Osteoblast (primary cell): ENCODE data around the gene ZSCAN9. TPM values are rescaled to one million over a fixed set of nuclear protein-coding genes. Genes with fewer than 3 reads are reported as not detected.

ENCODE experiments used
- DNase-seq: peaks from one replicate; pipeline ENCODE4 v3.0.0; 2011; ENCODE audit warnings: low spot score, mixed read lengths; ENCODE audit not compliant: insufficient read length; ENCODE audit errors: missing footprints
- H2AFZ ChIP-seq: 2 replicates; pipeline ENCODE4 v1.6.0; 2011; ENCODE audit warnings: mild to moderate bottlenecking, low read length
- H3K27ac ChIP-seq: 2 replicates; pipeline ENCODE4 v1.5.1; 2011; ENCODE audit warnings: mild to moderate bottlenecking, low read depth, low read length, moderate library complexity
- H3K27me3 ChIP-seq: 2 replicates; pipeline ENCODE4 v1.6.0; 2012; ENCODE audit warnings: mild to moderate bottlenecking, control low read depth, inconsistent platforms, low read length, moderate library complexity; ENCODE audit not compliant: insufficient read depth
- H3K36me3 ChIP-seq: 2 replicates; pipeline ENCODE4 v1.5.1; 2011; ENCODE audit warnings: mild to moderate bottlenecking, low read length, control low read depth, moderate library complexity; ENCODE audit not compliant: insufficient read depth
- H3K4me1 ChIP-seq: 2 replicates; pipeline ENCODE4 v1.5.1; 2011; ENCODE audit warnings: mild to moderate bottlenecking, low read length, control low read depth, moderate library complexity; ENCODE audit not compliant: insufficient read depth
- H3K4me2 ChIP-seq: 2 replicates; pipeline ENCODE4 v1.6.0; 2011; ENCODE audit warnings: mild to moderate bottlenecking, low read length; ENCODE audit not compliant: insufficient read depth
- H3K4me3 ChIP-seq: fragments of 200-600 bp; sonication (generic); 3 replicates; pipeline ENCODE4 v1.5.1; 2012; ENCODE audit warnings: mild to moderate bottlenecking, low read length, inconsistent platforms; ENCODE audit not compliant: insufficient read depth
- H3K79me2 ChIP-seq: 2 replicates; pipeline ENCODE4 v1.6.0; 2012; ENCODE audit warnings: mild to moderate bottlenecking, low read length, control low read depth, inconsistent platforms; ENCODE audit not compliant: insufficient read depth
- H3K9me3 ChIP-seq: 2 replicates; pipeline ENCODE4 v1.5.1; 2011; ENCODE audit warnings: low read depth, low read length, control low read depth
- H4K20me1 ChIP-seq: 2 replicates; pipeline ENCODE4 v1.6.0; 2012; ENCODE audit warnings: mild to moderate bottlenecking, low read length, control low read depth; ENCODE audit not compliant: insufficient read depth
- CTCF ChIP-seq: IDR thresholded peaks from 2 replicates; pipeline ENCODE4 v1.5.1; 2011; ENCODE audit warnings: mild to moderate bottlenecking, low read depth, low read length, moderate library complexity; ENCODE audit errors: extremely low read depth
- total RNA-seq: library from RNA; depleted of rRNA; stranded (reverse); fragments of >200 nt; gene quantifications from 2 replicates; pipeline ENCODE4 v1.2.3, GENCODE V29; 2012

ZSCAN9 gene
- total RNA-seq, 1 donor = 10.9 TPM

DNA sequence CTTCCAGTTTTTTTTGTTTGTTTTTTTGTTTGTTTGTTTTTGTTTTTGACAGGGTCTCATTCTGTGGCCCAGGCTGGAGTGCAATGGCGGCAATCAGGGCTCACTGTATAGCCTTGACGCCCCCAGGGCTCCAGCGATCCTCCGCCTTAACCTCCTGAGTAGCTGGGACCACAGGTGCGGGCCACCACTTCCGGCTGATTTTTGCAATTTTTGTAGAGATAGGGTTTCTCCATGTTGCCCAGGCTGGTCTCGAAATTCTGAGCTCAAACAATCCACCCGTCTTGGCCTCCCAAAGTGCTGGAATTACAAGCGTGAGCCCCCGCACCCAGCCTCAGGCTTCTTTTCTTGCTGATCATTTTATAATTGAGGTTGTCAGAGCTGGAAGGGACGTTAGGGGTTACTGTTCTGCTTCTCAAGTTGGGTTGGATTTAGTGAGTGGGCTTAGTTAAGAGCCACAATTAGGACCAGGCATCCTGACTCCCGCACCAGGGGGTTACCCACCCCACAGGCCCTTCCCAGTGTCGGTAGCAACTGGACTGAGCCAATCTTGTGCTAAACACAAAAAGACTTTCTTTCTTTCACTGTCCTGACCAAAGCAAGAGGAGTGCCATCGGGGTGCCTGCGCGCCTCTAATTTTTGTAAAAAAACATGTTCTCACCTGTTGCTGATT lies 13.1 kb upstream of the ZSCAN9 start:
- H3K9me3 ChIP-seq = no peaks in the 10 kb centered on the region
- peak overlapping the region; percentile 94 for H3K4me2 ChIP-seq
- H3K4me3 ChIP-seq = peak overlapping the region; percentile 75
- peaks cover 65% of the 10 kb centered on the region for H3K27me3 ChIP-seq
- no peaks in the 10 kb centered on the region for H3K79me2 ChIP-seq
- peak overlapping the region; percentile 88 for H2AFZ ChIP-seq
- no peak for TF ChIP-seq CTCF
- H3K4me1 ChIP-seq = peaks cover 17% of the 10 kb centered on the region
- H3K36me3 ChIP-seq = no peaks in the 10 kb centered on the region
- no peak for DNase-seq
- no peak overlapping the region for H3K27ac ChIP-seq
- H4K20me1 ChIP-seq = no peaks in the 10 kb centered on the region

GRCh38 chr6:28212510-28213212 lies 12.4 kb upstream of the ZSCAN9 start:
- peak; percentile 87 for DNase-seq
- Histone ChIP-seq H3K4me2 (peak overlapping the region; percentile 94), H3K36me3 (no peaks in the 10 kb centered on the region), H3K27ac (no peak overlapping the region), H3K4me1 (peaks cover 12% of the 10 kb centered on the region), H3K27me3 (peaks cover 59% of the 10 kb centered on the region), H3K4me3 (peak overlapping the region; percentile 75), H2AFZ (peak overlapping the region; percentile 88), H3K79me2 (no peaks in the 10 kb centered on the region), H4K20me1 (no peaks in the 10 kb centered on the region), H3K9me3 (no peaks in the 10 kb centered on the region)
- TF ChIP-seq CTCF = peak; percentile 29

DNA sequence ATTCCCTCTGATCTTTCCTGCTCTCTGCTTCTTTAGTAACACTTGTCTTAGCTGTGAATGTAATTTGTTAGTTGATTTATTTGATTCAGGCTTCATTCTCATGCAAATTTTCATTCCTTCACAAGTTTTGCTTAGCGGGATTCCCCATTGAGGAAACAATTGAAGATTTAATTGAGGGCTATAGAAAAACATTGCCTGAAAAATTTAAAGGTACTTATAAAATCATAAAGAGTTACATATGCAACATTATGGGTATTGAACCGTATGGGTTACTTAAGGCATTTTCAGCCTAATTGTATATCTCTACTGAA lies 11.9 kb upstream of the ZSCAN9 start:
- Histone ChIP-seq H3K9me3 (no peaks in the 10 kb centered on the region), H3K36me3 (no peaks in the 10 kb centered on the region), H4K20me1 (no peaks in the 10 kb centered on the region), H3K27me3 (peaks cover 54% of the 10 kb centered on the region), H3K27ac (no peak overlapping the region), H3K79me2 (no peaks in the 10 kb centered on the region), H3K4me1 (peaks cover 8% of the 10 kb centered on the region), H3K4me3 (peak overlapping the region; percentile 75), H3K4me2 (peak overlapping the region; percentile 94), H2AFZ (no peak overlapping the region)
- no peak for DNase-seq
- TF ChIP-seq CTCF = no peak

- H3K79me2 ChIP-seq = no peaks in the 10 kb centered on the region
- TF ChIP-seq CTCF = no peak
- H2AFZ ChIP-seq = peak overlapping the region; percentile 67
- no peak overlapping the region for H3K27ac ChIP-seq
- no peaks in the 10 kb centered on the region for H3K36me3 ChIP-seq
- H3K9me3 ChIP-seq = no peaks in the 10 kb centered on the region
- DNase-seq = peak; percentile 83
- H3K27me3 ChIP-seq = peaks cover 35% of the 10 kb centered on the region
- peaks cover 13% of the 10 kb centered on the region for H3K4me1 ChIP-seq
- H3K4me3 ChIP-seq = peak overlapping the region; percentile 47
- H3K4me2 ChIP-seq = peak overlapping the region; percentile 63
- no peaks in the 10 kb centered on the region for H4K20me1 ChIP-seq
These were observed 9.7 kb upstream of the ZSCAN9 start for GRCh38 chr6:28215425-28215824.
